NCI-H187 treated with DMSO at 0.1 percent for 48 hours (cell line): ENCODE results near the gene SMAP1.

Source experiments
- DNase-seq: peaks from one replicate; lab custom pipeline; 2025; lab: John Stamatoyannopoulos, UW

The SMAP1 gene

GRCh38 chr6:70684794-70685493 is 17.3 kb downstream of the SMAP1 start:
- DNase-seq = no peak

GRCh38 chr6:70685494-70686180 is 18.0 kb downstream of the SMAP1 start:
- no peak for DNase-seq

- DNase-seq = no peak
Observed at GRCh38 chr6:70686548-70687133, 19.0 kb downstream of the SMAP1 start.

- DNase-seq = no peak
Observed at GRCh38 chr6:70693887-70694286, 26.2 kb downstream of the SMAP1 start.

- no peak for DNase-seq
Observed at GRCh38 chr6:70694371-70694770, 26.7 kb downstream of the SMAP1 start.

- no peak for DNase-seq
Observed at GRCh38 chr6:70700922-70701876, 33.5 kb downstream of the SMAP1 start.

GRCh38 chr6:70705772-70706171 is 38.1 kb downstream of the SMAP1 start:
- no peak for DNase-seq

- no peak for DNase-seq
Observed at GRCh38 chr6:70706491-70707123, 38.9 kb downstream of the SMAP1 start.

- DNase-seq = no peak
Observed at GRCh38 chr6:70707893-70708292, 40.2 kb downstream of the SMAP1 start.

GRCh38 chr6:70708448-70708847 is 40.8 kb downstream of the SMAP1 start:
- DNase-seq = no peak

GRCh38 chr6:70709826-70710225 is 42.1 kb downstream of the SMAP1 start:
- DNase-seq = no peak

GRCh38 chr6:70714716-70715257 is 47.1 kb downstream of the SMAP1 start:
- DNase-seq = no peak

- DNase-seq = no peak
Observed at GRCh38 chr6:70717038-70717801, 49.5 kb downstream of the SMAP1 start.

GRCh38 chr6:70724524-70724923 is 56.8 kb downstream of the SMAP1 start:
- no peak for DNase-seq

- no peak for DNase-seq
Observed at GRCh38 chr6:70725817-70726415, 58.2 kb downstream of the SMAP1 start.

- DNase-seq = no peak
Observed at GRCh38 chr6:70734381-70734780, 66.7 kb downstream of the SMAP1 start.

GRCh38 chr6:70734979-70735378 is 67.3 kb downstream of the SMAP1 start:
- no peak for DNase-seq

- no peak for DNase-seq
Observed at GRCh38 chr6:70735513-70735912, 67.8 kb downstream of the SMAP1 start.

GRCh38 chr6:70738028-70738427 is 70.3 kb downstream of the SMAP1 start:
- no peak for DNase-seq

- DNase-seq = no peak
Observed at GRCh38 chr6:70739534-70739933, 71.9 kb downstream of the SMAP1 start.
